K562 (cell line): Measurements from ENCODE around the gene NPHP3. TPM values are rescaled to one million over a fixed set of nuclear protein-coding genes. Genes with fewer than 3 reads are reported as not detected.

Experiments
- ATAC-seq: fragments of 200-7000 bp; cut with Tn5 transposase; 3 replicates; pipeline ENCODE4 v1.9.1; 2020; ENCODE audit warnings: moderate library complexity
- BruUV-seq: library from RNA; stranded (reverse); fragments of 400-500 nt; replicated peaks from 2 replicates; lab custom pipeline; 2021; lab: Mats Ljungman, UMichigan
- CTCF ChIA-PET: fragments of 300-600 bp; formaldehyde crosslinking; extraction: SDS; loops from one replicate; lab custom pipeline; 2021; ENCODE audit warnings: low intra/inter-chr PET ratio; lab: Yijun Ruan, JAX
- POLR2A ChIA-PET: fragments of 300-600, 350-650 bp; sonication (Branson Sonifier 250); formaldehyde crosslinking; extraction: SDS; loops from one replicate; lab custom pipeline; 2021; ENCODE audit warnings: antibody characterized with exemption, inconsistent platforms; lab: Yijun Ruan, JAX
- DNase-seq, 4 experiments: peaks; one replicate each; pipeline versions ENCODE4 v3.0.0 to v3.0.0-alpha.2; 2011 to 2018; ENCODE audit warnings: low spot score in 3 of 4, mixed read lengths in 3 of 4; ENCODE audit errors: extremely low read depth in 1 of 4
- FAIRE-seq: peaks from 2 replicates; lab custom pipeline; 2011; peaks lifted over from hg19 to GRCh38; lab: Jason Lieb, UNC
- H2AFZ ChIP-seq: 2 replicates; pipeline ENCODE4 v1.6.0; 2011; ENCODE audit warnings: low read depth, low read length, control low read depth, inconsistent platforms
- H3K27ac ChIP-seq: fragments of 200-600 bp; 3 replicates; pipeline ENCODE4 v1.8.0; 2011; ENCODE audit warnings: low read depth, mild to moderate bottlenecking, control low read depth, inconsistent platforms, low read length, moderate library complexity, mixed read lengths; ENCODE audit errors: extremely low read depth
- H3K27me3 ChIP-seq, 2 experiments: fragments of 300-600 bp in 1 of 2; 2 replicates in 1 of 2; 3 replicates in 1 of 2; pipeline versions ENCODE4 v1.6.0 to v1.8.0; 2011; ENCODE audit warnings: inconsistent platforms in 2 of 2, low read length in 2 of 2, mild to moderate bottlenecking in 1 of 2, mixed read lengths in 1 of 2, moderate library complexity in 1 of 2; ENCODE audit not compliant: control insufficient read depth in 2 of 2, insufficient read depth in 2 of 2
- H3K36me3 ChIP-seq: fragments of 300-600 bp; 3 replicates; pipeline ENCODE4 v1.8.0; 2011; ENCODE audit warnings: mild to moderate bottlenecking, low read length, inconsistent platforms; ENCODE audit not compliant: control insufficient read depth, insufficient read depth
- H3K4me1 ChIP-seq, 2 experiments: fragments of 200-600 bp in 1 of 2; replicated peaks in 1 of 2; 2 replicates in 1 of 2; 3 replicates in 1 of 2; pipeline versions ENCODE4 v1.5.1 to v1.8.0; 2011; ENCODE audit warnings: inconsistent platforms in 2 of 2, low read length in 2 of 2, mild to moderate bottlenecking in 1 of 2, mixed read lengths in 1 of 2, moderate library complexity in 1 of 2; ENCODE audit not compliant: control insufficient read depth in 2 of 2, insufficient read depth in 2 of 2
- H3K4me2 ChIP-seq: 2 replicates; pipeline ENCODE4 v1.6.1; 2011; ENCODE audit warnings: low read length, control low read depth, inconsistent platforms, mixed read lengths; ENCODE audit not compliant: insufficient read depth
- H3K4me3 ChIP-seq: fragments of 200-600 bp; sonication (generic), shearing (Covaris generic); 2 replicates; pipeline ENCODE4 v1.5.1; 2016; ENCODE audit warnings: control low read depth, inconsistent platforms
- H3K79me2 ChIP-seq: fragments of 200-600 bp; 3 replicates; pipeline ENCODE4 v1.8.0; 2011; ENCODE audit warnings: low read length, inconsistent platforms; ENCODE audit not compliant: control insufficient read depth, insufficient read depth
- H3K9ac ChIP-seq, 2 experiments: 2 replicates each; pipeline versions ENCODE4 v1.6.0 to v1.6.1; 2011; ENCODE audit warnings: low read depth in 2 of 2, low read length in 2 of 2, control low read depth in 1 of 2, inconsistent platforms in 1 of 2, mild to moderate bottlenecking in 1 of 2, mixed read lengths in 1 of 2; ENCODE audit not compliant: insufficient read depth in 1 of 2
- H3K9me1 ChIP-seq: one replicate; pipeline ENCODE4 v1.6.0; 2011; ENCODE audit warnings: inconsistent platforms, mild to moderate bottlenecking, low read length, moderate library complexity; ENCODE audit not compliant: control insufficient read depth, insufficient read depth
- H3K9me3 ChIP-seq: replicated peaks from 2 replicates; pipeline ENCODE4 v1.5.1; 2011; ENCODE audit warnings: low read depth, low read length, inconsistent platforms; ENCODE audit not compliant: control insufficient read depth, insufficient read depth
- H4K20me1 ChIP-seq: replicated peaks from 2 replicates; pipeline ENCODE4 v1.6.1; 2011; ENCODE audit warnings: low read length, inconsistent platforms, mixed read lengths; ENCODE audit not compliant: control insufficient read depth, insufficient read depth
- CBX8 ChIP-seq: fragments of 200-600 bp; sonication (generic); IDR thresholded peaks from 2 replicates; pipeline ENCODE4 v1.6.1; 2012; ENCODE audit warnings: borderline replicate concordance, mixed run types, low read depth, mild to moderate bottlenecking, moderate library complexity, mixed read lengths, low read length, control low read depth, inconsistent platforms; ENCODE audit not compliant: poor library complexity, severe bottlenecking; ENCODE audit errors: extremely low read depth
- CC2D1A ChIP-seq: fragments of 450-650 bp; IDR thresholded peaks from 2 replicates; pipeline ENCODE4 v1.6.1; 2017; ENCODE audit warnings: mild to moderate bottlenecking
- CREB3L1 ChIP-seq: fragments of 450-650 bp; IDR thresholded peaks from 2 replicates; pipeline ENCODE4 v1.6.1; 2014; ENCODE audit warnings: low read depth, mild to moderate bottlenecking, moderate library complexity, borderline replicate concordance
- CSDE1 ChIP-seq, 2 experiments: fragments of 450-650 bp; IDR thresholded peaks; 2 replicates each; pipeline ENCODE4 v1.6.1; 2016; ENCODE audit warnings: mild to moderate bottlenecking in 1 of 2
- DEAF1 ChIP-seq: fragments of 450-650 bp; formaldehyde crosslinking; IDR thresholded peaks from 2 replicates; pipeline ENCODE4 v1.4.0; 2020; ENCODE audit warnings: mild to moderate bottlenecking, moderate library complexity
- EP400 ChIP-seq: fragments of 450-650 bp; IDR thresholded peaks from 2 replicates; pipeline ENCODE4 v1.6.1; 2017; ENCODE audit warnings: antibody characterized with exemption, mild to moderate bottlenecking, moderate library complexity
- FOXO4 ChIP-seq: fragments of 450-650 bp; formaldehyde crosslinking; IDR thresholded peaks from 2 replicates; pipeline ENCODE4 v1.4.0; 2020; ENCODE audit warnings: mild to moderate bottlenecking, moderate library complexity
- HDAC3 ChIP-seq: fragments of 450-650 bp; IDR thresholded peaks from 2 replicates; pipeline ENCODE4 v1.6.1; 2018; ENCODE audit warnings: borderline replicate concordance, mild to moderate bottlenecking, moderate library complexity; ENCODE audit not compliant: partially characterized antibody
- ILF3 ChIP-seq: fragments of 450-650 bp; IDR thresholded peaks from 2 replicates; pipeline ENCODE4 v1.6.1; 2018; ENCODE audit warnings: antibody characterized with exemption, mild to moderate bottlenecking, moderate library complexity, borderline replicate concordance
- KLF10 ChIP-seq: fragments of 250-450 bp; sonication (Bioruptor Pico); IDR thresholded peaks from 2 replicates; pipeline ENCODE4 v1.6.1; 2021; ENCODE audit warnings: matching md5 sums
- NCOA2 ChIP-seq, 2 experiments: fragments of 450-650 bp; IDR thresholded peaks; 2 replicates each; pipeline ENCODE4 v1.6.1; 2018; ENCODE audit warnings: mild to moderate bottlenecking in 2 of 2, moderate library complexity in 1 of 2; ENCODE audit not compliant: partially characterized antibody in 2 of 2
- NR2C1 ChIP-seq, 2 experiments: fragments of 450-650 bp; IDR thresholded peaks; 2 replicates each; pipeline ENCODE4 v1.6.1; 2017; ENCODE audit warnings: mild to moderate bottlenecking in 2 of 2, antibody characterized with exemption in 1 of 2, inconsistent platforms in 1 of 2, missing compliant biosample characterization in 1 of 2, missing genetic modification characterization in 1 of 2
- POLR2H ChIP-seq: IDR thresholded peaks from 2 replicates; pipeline ENCODE4 v1.6.1; 2016; ENCODE audit warnings: missing genetic modification characterization, low read depth, mild to moderate bottlenecking, control low read depth, missing compliant biosample characterization, moderate library complexity
- TAL1 ChIP-seq: fragments of 450-650 bp; IDR thresholded peaks from 2 replicates; pipeline ENCODE4 v1.6.1; 2016; ENCODE audit warnings: mild to moderate bottlenecking
- XRCC5 ChIP-seq: fragments of 200-400 bp; formaldehyde crosslinking; IDR thresholded peaks from 2 replicates; pipeline ENCODE4 v1.6.1; 2017; ENCODE audit warnings: low read depth, mild to moderate bottlenecking, low read length
- ZC3H11A ChIP-seq: IDR thresholded peaks from 2 replicates; pipeline ENCODE4 v1.6.1; 2012; ENCODE audit warnings: low read depth, low read length, improper control_type of control experiment
- ZNF3 ChIP-seq: fragments of 250-450 bp; sonication (Bioruptor Pico); IDR thresholded peaks from 2 replicates; pipeline ENCODE4 v1.5.0; 2021; ENCODE audit warnings: mild to moderate bottlenecking, moderate library complexity
- ZNF445 ChIP-seq: fragments of 250-450 bp; sonication (Bioruptor Pico); IDR thresholded peaks from 2 replicates; pipeline ENCODE4 v1.4.0; 2020; ENCODE audit warnings: low read depth, mild to moderate bottlenecking, moderate library complexity
- ZNF695 ChIP-seq: fragments of 450-650 bp; formaldehyde crosslinking; IDR thresholded peaks from 2 replicates; pipeline ENCODE4 v1.4.0; 2020; ENCODE audit warnings: mild to moderate bottlenecking, moderate library complexity
- WGBS: fragments of 100-300 bp; shearing (Covaris generic); methylation state at CpG from one replicate; pipeline ENCODE4 v1.1.6; 2016; ENCODE audit warnings: low coverage, mixed read lengths; ENCODE audit not compliant: insufficient coverage; ENCODE audit errors: missing lambda C conversion rate; 5-methylcytosine and 5-hydroxymethylcytosine counted together
- in situ Hi-C: fragments of 300-500 bp; cut with MboI; formaldehyde crosslinking; loops from 4 replicates; pipeline ENCODE4 v1.15.0; 2018; ENCODE audit warnings: inconsistent platforms, mixed read lengths
- intact Hi-C: fragments of 100-400 bp; cut with micrococcal nuclease; formaldehyde crosslinking; loops from 2 replicates; pipeline ENCODE4 v1.14.2; 2022
- polyA plus RNA-seq, 8 experiments: library from polyadenylated mRNA; depleted of rRNA in 4 of 8; stranded (reverse) in 5 of 8; unstranded in 3 of 8; fragments of >200 nt; fragmentation: Nextera tagmentation in 2 of 8; fragmentation: Illumina TruSeq in 1 of 8; extraction: Ambion mirVana in 2 of 8; extraction: Trizol in 1 of 8; gene quantifications; 2 replicates each; pipeline versions ENCODE4 v1.2.1 to v1.2.3, GENCODE V29; 2011 to 2014; ENCODE audit warnings: inconsistent platforms in 1 of 8, missing spikeins in 1 of 8
- total RNA-seq, 7 experiments: library from RNA; depleted of rRNA in 6 of 7; stranded (reverse); fragments of >200 nt in 6 of 7; fragmentation: Illumina TruSeq in 2 of 7; extraction: Trizol in 2 of 7; gene quantifications; 2 replicates each; pipeline versions ENCODE4 v1.2.1 to v1.2.3, GENCODE V29; 2011 to 2021; ENCODE audit warnings: low replicate concordance in 1 of 7

The NPHP3 gene
- total and polyA plus RNA-seq, 9 of the 15 experiments (the other 6 are each of a cell fraction or from before 2014, with no cell fraction given), result 0.62 to 13.2 (median 5.8) TPM

- Histone ChIP-seq H4K20me1 (no peaks in the 10 kb centered on the region), H3K4me2 (no peak overlapping the region), H3K27me3 (no peaks in the 10 kb centered on the region), H3K27ac (no peak overlapping the region), H3K9me3 (no peaks in the 10 kb centered on the region), H2AFZ (no peak overlapping the region), H3K79me2 (0 out of 3 replicates have a peak, but pooled peaks cover 1% of the 10 kb centered on the region), H3K36me3 (no peaks in the 10 kb centered on the region), H3K9me1 (no peaks in the 10 kb centered on the region), H3K4me3 (no peak overlapping the region), H3K9ac (no peak overlapping the region), H3K4me1 (no peaks in the 10 kb centered on the region; a peak in 2 of 5 replicates)
- WGBS, result 4% methylated on average over 2 of the region's 2 CpGs
- ATAC-seq, result no peak; the same call in 2 of the 3 replicates
- peak in 2 of 4 experiments; percentile 5 to 31 for DNase-seq
- intact Hi-C loops (loop anchor here (10.0 kb wide), 1 partner anchor 391 kb away; no protein-coding TSS in a partner anchor), in situ Hi-C loops (no loop called here)
- no peak for FAIRE-seq
- CTCF ChIA-PET, result no interaction called here
- POLR2A ChIA-PET, result no interaction called here
- BruUV-seq, result no TSS peak
- TF ChIP-seq ZNF3 (CRISPR knock-in tag) (no peak), ZNF695 (CRISPR knock-in tag) (no peak), ILF3 (no peak), NCOA2 (IDR thresholded peaks at IDR 0.05; ENCODE audit: partially characterized antibody in 2 of 2) (no peak), POLR2H (tag) (no peak), KLF10 (CRISPR knock-in tag) (no peak), EP400 (no peak), ZC3H11A (no peak), NR2C1 (IDR thresholded peaks at IDR 0.05) (no peak), NR2C1 (tag; IDR thresholded peaks at IDR 0.05) (peak; percentile 74), CREB3L1 (no peak), ZNF445 (CRISPR knock-in tag) (no peak), CBX8 (no peak), CC2D1A (no peak), TAL1 (peak; percentile 59; the same call in 1 of the 2 replicates), DEAF1 (CRISPR knock-in tag) (no peak), HDAC3 (no peak), FOXO4 (CRISPR knock-in tag) (no peak), XRCC5 (no peak), CSDE1 (IDR thresholded peaks at IDR 0.05) (no peak)
Measured at GRCh38 chr3:132654190-132654589, 68.0 kb downstream of the NPHP3 start.
